ENCODE measurements around the gene NFIB. TPM values are rescaled to one million over a fixed set of nuclear protein-coding genes. Genes with fewer than 3 reads are reported as not detected.

NFIB gene
- total and polyA plus RNA-seq, 8 donors, result 8.9 to 65.0 (median 45.7) TPM

GRCh38 chr9:14155237-14155636 lies 158.7 kb downstream of the NFIB start:
- DNase-seq (no peak), FAIRE-seq (no peak), ATAC-seq (peak in 1 of 4 donors; percentile 27)
- Histone ChIP-seq H3K27ac (no peak overlapping the region), H3K36me3 (no peaks in the 10 kb centered on the region), H3K27me3 (no peaks in the 10 kb centered on the region), H3K4me3 (no peak overlapping the region), H3K9me3 (no peaks in the 10 kb centered on the region), H3K4me1 (peaks cover 0 to 13% (median 7%) of the 10 kb centered on the region in 3 donors)
- no peak for TF ChIP-seq CTCF (IDR thresholded peaks at IDR 0.05)
- WGBS, 2 donors, result 42 to 50% methylated on average over 1 of the region's 1 CpG
- intact Hi-C loops (cut with DNase I), result no loop called here

GRCh38 chr9:14153310-14153720 lies 160.6 kb downstream of the NFIB start:
- intact Hi-C loops (cut with DNase I), result no loop called here
- H3K27me3 ChIP-seq, result no peaks in the 10 kb centered on the region
- no peaks in the 10 kb centered on the region for H3K36me3 ChIP-seq
- H3K4me1 ChIP-seq, result peaks cover 0 to 8% (median 7%) of the 10 kb centered on the region in 3 donors
- H3K4me3 ChIP-seq, result no peak overlapping the region
- DNase-seq (no peak), ATAC-seq (no peak), FAIRE-seq (no peak)
- no peaks in the 10 kb centered on the region for H3K9me3 ChIP-seq
- WGBS, 2 donors, result 77 to 90% methylated on average over 3 of the region's 3 CpGs
- no peak for TF ChIP-seq CTCF (IDR thresholded peaks at IDR 0.05)
- H3K27ac ChIP-seq, result no peak overlapping the region

GRCh38 chr9:14151451-14151850 lies 162.5 kb downstream of the NFIB start:
- no peak overlapping the region for H3K4me3 ChIP-seq
- DNase-seq (no peak), FAIRE-seq (no peak), ATAC-seq (peak; percentile 75 to 83 (median 77))
- no peaks in the 10 kb centered on the region for H3K9me3 ChIP-seq
- WGBS, 2 donors, result 49 to 64% methylated on average over 3 of the region's 3 CpGs
- intact Hi-C loops (cut with DNase I), result no loop called here
- H3K36me3 ChIP-seq, result no peaks in the 10 kb centered on the region
- H3K4me1 ChIP-seq, result peaks cover 0 to 8% (median 7%) of the 10 kb centered on the region in 3 donors
- no peak overlapping the region for H3K27ac ChIP-seq
- TF ChIP-seq CTCF (IDR thresholded peaks at IDR 0.05), result no peak
- H3K27me3 ChIP-seq, result no peaks in the 10 kb centered on the region

- no peaks in the 10 kb centered on the region for H3K36me3 ChIP-seq
- H3K27me3 ChIP-seq, result no peaks in the 10 kb centered on the region
- TF ChIP-seq CTCF (IDR thresholded peaks at IDR 0.05), result no peak
- intact Hi-C loops (cut with DNase I), result no loop called here
- no peak overlapping the region for H3K4me3 ChIP-seq
- no peak overlapping the region for H3K27ac ChIP-seq
- FAIRE-seq (no peak), ATAC-seq (no peak), DNase-seq (no peak)
- peaks cover 0 to 8% (median 7%) of the 10 kb centered on the region in 3 donors for H3K4me1 ChIP-seq
- H3K9me3 ChIP-seq, result no peaks in the 10 kb centered on the region
- WGBS, 2 donors, result 89 to 93% methylated on average over 3 of the region's 3 CpGs
These were observed 165.3 kb downstream of the NFIB start for GRCh38 chr9:14148501-14149103.

GRCh38 chr9:14147738-14148137 lies 166.2 kb downstream of the NFIB start:
- no peak for TF ChIP-seq CTCF (IDR thresholded peaks at IDR 0.05)
- FAIRE-seq (no peak), DNase-seq (no peak), ATAC-seq (no peak)
- no peak overlapping the region for H3K27ac ChIP-seq
- H3K36me3 ChIP-seq, result no peaks in the 10 kb centered on the region
- intact Hi-C loops (cut with DNase I), result no loop called here
- no peak overlapping the region for H3K4me3 ChIP-seq
- H3K4me1 ChIP-seq, result peaks cover 0 to 10% (median 8%) of the 10 kb centered on the region in 3 donors
- WGBS, 2 donors, result 92 to 98% methylated on average over 1 of the region's 1 CpG
- no peaks in the 10 kb centered on the region for H3K27me3 ChIP-seq
- no peaks in the 10 kb centered on the region for H3K9me3 ChIP-seq

All from pancreas (tissue), 10 donors.